NT2/D1 (cell line): ENCODE results near the gene CENPS.

Experiments
- SUZ12 ChIP-seq: IDR thresholded peaks from 2 replicates; pipeline ENCODE4 v1.6.1; 2011; ENCODE audit not compliant: insufficient read length, insufficient read depth; ENCODE audit errors: extremely low read depth
- YY1 ChIP-seq: IDR thresholded peaks from 2 replicates; pipeline ENCODE4 v1.6.1; 2011; ENCODE audit not compliant: insufficient read length, insufficient read depth

DNA sequence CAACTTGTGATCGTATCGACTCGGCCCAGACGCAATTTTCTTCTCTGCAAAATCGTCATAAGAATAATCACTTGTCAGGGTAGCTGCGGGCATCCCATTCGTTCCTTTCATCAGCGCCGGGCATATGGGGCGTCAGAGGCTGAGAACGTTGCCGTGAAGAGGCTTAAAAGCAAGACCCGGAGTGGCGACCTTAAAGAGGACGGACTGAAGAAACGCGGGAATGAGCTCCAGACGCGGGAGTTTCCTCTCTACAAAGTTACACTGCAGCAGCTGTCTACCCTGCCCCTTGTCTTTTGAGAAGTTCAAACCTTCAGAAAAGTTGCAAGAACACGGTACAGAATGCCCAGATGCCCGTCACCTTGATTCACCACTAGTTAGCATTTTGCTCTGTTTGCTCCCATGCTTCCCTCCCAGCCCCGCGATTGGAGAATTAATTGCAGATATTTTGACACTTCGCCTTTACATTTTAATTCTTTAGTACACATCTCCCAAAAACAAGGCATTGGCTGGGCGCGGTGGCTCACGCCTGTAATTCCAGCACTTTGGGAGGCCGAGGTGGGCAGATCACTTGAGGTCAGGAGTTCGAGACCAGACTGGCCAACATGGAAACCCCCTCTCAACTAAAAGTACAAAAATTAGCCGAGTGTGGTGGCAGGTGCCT lies 967 bp downstream of the CENPS start:
- TF ChIP-seq YY1 (no peak), SUZ12 (no peak)
